NCI-H2029 (cell line): ENCODE results near the gene SPINK1.
"Not testable (repeated sequence)": the region's sequence is repeated elsewhere in the genome, so short reads cannot be mapped to it uniquely, and the experiment has no call there.

Experiments used
- DNase-seq: peaks from one replicate; lab custom pipeline; 2025; lab: John Stamatoyannopoulos, UW

Gene SPINK1

DNA sequence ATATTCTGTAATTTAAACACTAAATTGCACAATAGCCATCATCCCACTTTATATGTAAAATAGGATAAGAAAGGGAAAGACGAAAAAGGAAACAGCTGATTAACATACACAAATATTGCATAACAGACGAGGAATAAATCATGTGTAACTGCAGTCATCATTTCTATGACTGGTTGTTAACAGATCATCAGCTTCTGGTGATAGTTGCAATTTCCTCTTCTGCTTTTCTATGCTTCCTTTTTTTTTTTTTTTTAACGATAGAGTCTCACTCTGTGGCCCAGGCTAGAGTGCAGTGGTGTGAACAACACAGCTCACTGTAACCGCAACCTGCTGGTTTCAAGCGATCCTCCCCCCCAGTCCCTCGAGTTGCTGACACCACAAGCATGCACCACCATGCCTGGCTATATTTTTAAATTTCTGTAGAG is 26.4 kb downstream of the SPINK1 start:
- DNase-seq, result no peak

DNA sequence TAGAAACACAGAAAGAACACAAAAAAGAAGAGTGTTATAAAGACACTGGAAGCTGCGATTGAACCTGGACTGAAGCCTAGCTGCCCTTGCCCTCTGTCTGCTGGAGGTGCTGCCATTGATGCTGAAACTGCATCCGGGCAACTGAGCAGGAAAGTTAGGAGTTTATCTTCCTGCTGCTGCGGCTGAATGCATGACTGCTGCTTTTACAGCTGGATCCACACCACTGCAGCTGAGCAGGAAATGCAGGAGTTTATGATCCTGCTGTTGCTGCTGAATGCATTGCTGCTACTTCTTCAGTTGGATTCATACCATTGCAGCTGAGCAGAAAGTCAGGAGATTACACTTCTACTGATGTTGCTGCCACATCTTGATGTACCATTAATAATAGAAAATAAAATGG is 27.1 kb downstream of the SPINK1 start:
- no peak for DNase-seq

DNA sequence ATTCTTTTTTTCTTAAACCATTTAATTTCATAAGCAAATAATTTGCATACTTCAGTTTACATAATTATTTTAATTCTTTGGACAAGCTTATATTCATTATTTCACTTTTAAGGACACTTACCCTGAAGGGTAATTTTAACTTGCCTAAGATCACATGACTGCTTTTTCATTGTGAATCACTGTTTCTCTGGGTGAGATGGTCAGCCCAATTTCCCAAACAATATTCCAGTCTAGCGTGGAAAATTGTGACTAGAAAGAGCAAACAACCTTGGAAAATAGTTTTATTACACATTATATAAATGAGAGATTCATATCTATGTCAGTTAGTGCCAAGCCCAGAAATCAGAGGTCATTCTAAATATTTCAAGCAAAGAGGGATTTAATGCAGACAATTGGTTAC is 27.5 kb downstream of the SPINK1 start:
- DNase-seq, result no peak

DNA sequence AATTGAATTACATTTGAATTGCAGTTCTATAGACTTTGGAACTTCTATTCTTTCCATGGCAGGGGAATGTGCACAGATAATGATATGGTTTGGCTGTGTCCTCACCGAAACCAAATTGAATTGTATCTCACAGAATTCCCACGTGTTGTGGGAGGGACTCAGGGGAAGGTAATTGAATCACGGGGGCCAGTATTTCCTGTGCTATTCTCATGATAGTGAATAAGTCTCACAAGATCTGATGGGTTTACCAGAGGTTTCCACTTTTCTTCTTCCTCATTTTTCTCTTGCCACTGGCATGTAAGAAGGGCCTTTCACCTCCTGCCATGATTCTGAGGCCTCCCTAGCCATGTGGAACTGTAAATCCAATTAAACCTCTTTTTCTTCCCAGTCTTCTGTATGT is 28.3 kb downstream of the SPINK1 start:
- not testable (repeated sequence) for DNase-seq

DNA sequence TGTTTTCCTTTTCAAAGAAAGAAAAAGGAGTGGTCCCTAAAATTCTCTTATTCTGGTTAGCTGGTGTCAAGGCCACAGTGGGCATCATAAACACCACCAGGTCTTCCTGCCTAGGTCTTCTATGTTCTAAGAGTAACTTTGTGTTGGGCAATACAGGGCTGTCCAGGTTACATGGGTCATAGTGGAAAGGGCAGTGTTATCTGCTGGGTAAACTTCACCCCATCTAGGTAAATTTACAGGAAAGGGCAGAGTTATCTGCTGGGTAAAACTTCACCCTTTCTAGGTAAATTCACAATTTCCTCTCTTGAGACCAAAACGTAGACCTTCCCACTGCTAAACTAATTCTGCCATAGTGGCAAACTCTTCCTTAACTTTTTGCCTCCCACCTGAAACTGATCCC is 30.0 kb downstream of the SPINK1 start:
- DNase-seq, result no peak

- no peak for DNase-seq
Measured at GRCh38 chr5:147800491-147800890, 31.0 kb downstream of the SPINK1 start.

DNA sequence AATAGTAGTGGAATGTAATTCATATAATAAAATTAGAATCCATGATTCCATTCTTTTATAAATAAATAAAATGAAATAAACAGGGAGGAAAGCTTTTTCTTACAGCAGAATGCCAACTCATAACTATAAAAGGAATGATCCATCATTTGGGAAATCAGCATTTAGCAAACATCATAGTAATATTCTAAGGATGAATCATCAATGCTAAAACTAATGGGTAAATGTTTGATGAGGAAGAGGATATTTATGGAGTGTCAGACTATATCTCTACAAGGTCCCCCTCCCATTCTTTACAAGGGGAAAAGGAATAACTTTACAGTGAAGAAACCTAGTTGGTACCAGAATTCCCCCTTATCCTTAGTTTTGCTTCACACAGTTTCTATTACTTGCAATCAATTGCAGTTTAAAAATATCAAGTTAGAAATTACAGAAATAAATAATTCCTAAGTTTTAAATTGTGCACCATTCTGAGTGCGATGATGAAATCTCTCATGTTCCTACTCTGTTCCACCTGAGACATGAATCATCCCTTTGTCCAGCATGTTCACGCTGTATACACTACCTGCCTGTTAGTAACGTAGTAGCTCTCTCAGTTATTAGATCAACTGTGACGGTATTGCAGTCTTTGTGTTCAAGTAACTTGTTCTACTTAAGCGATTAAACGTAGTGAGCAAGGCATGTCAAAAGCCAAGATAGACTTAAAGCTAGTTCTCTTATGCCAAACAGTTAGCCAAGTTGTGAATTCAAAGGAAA is 34.7 kb downstream of the SPINK1 start:
- DNase-seq, result no peak

GRCh38 chr5:147791181-147791580 is 40.3 kb downstream of the SPINK1 start:
- DNase-seq, result no peak

- no peak for DNase-seq
Measured at GRCh38 chr5:147789820-147790219, 41.7 kb downstream of the SPINK1 start.

DNA sequence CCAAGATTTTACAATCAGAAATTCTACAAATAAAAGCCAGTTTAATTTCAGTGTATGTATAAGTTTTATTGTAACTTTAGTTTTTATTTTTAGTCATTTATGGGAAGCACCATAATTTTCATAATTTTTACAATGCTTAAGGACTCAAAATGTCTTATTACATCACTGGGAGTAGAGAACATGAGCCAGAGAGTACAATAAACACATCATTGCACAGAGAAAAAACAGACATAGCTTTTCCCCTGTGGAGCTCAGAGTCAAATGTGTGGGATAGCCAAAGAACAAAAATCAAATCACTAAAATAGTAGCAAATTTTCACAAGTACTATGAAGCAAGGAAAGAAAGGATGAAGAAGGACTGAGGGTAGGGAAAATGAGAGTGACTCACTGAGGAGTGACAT is 43.4 kb downstream of the SPINK1 start:
- no peak for DNase-seq

DNA sequence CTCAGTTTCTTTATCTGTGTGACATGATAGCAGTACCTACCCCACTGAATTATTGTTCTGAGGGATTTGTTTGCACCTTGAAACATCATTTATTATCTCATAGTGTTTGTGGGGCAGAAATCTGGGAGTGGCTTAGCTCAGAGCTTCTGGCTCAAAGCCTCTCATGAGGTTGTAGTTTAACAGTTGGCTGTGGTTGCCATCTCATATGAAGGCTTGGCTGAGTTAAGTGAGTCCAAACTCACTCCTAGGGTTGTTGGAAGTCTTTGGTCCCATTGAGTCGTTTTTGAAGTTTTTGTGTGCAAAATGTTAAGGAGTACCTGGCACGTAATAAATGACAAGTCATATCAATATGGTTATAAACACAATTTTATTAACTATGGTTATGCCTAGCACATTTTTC is 45.3 kb downstream of the SPINK1 start:
- DNase-seq, result no peak

DNA sequence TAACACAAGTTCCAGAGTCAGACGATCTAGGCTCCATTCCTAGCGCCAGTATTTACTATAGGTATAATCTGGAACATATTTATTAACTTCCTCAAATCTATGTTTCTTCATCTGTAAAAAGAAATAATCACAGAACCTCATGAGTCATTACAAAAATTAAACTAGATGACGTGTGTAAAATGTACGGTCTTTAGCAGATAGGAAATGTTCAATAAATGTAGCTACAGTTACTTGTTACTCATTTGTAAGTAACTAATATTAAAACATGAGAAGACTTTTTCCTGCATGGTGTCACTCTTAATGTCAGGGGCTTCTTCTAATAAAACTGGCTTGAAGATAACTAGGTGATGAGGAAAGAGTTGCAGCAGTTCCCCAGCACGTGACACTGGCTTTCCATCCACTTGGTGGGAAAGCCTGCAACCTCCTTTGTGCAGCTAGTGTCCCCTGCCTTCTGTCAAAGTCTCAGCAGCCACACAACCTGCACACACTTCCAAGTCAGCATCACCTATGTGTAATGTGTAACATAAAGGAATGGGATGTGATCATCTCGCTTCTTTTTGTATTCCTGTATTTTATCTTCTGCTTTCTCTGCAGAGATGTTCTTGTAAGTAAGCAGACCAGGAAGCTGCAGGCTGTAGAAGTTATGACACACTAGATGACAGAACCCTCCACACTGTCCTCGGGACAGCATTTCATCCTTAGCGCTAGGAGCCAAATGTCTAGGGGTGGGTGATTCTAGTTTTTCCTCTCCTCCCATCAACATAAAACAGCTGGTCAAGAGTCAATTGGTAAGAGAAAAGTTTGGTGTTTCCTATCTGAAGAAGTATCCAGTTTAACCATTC is 47.1 kb downstream of the SPINK1 start:
- no peak for DNase-seq

- DNase-seq, result peak; percentile 95
Measured at GRCh38 chr5:147782110-147783028, 49.1 kb downstream of the SPINK1 start, which contains the start of gene JAKMIP2. Gene JAKMIP2 (minus strand): TSS chr5:147782728. CDS start chr5:147671806, 110,922 bp downstream.

GRCh38 chr5:147780924-147781573 is 50.4 kb downstream of the SPINK1 start:
- DNase-seq, result no peak

GRCh38 chr5:147779694-147780093 is 51.8 kb downstream of the SPINK1 start:
- no peak for DNase-seq

DNA sequence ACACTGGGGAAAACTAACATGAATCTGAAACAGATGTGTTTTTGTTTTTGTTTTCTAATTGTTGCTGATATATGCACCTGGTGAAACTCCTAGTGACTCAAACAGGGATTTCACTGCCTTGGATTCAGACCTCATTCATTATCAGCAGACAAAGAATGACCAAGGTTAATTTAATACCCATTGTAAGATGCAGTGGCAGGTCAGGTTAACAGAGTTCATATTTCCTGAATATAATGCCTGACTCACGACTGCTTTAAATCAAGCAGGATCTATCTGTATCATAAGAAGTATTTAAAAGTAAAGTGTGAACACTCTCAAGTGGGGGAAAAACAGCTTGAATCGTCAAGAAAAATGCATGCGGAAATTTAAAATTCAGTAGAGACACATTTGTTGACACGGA is 54.5 kb downstream of the SPINK1 start:
- DNase-seq, result no peak
